OCI-LY3 (cell line): ENCODE measurements around the gene PXDN.

Source experiments
- H2AFZ ChIP-seq: fragments of 200-600, 300-600 bp; shearing (Covaris generic); 2 replicates; pipeline ENCODE4 v1.6.0; 2014; ENCODE audit warnings: antibody characterized with exemption, low read depth, low read length
- H3K27ac ChIP-seq: fragments of 200-600, 300-600 bp; sonication (generic); 2 replicates; pipeline ENCODE4 v1.5.1; 2014; ENCODE audit warnings: mild to moderate bottlenecking, low read length, moderate library complexity, mixed read lengths
- H3K27me3 ChIP-seq: fragments of 200-600, 300-600 bp; sonication (generic); 2 replicates; pipeline ENCODE4 v1.6.1; 2014; ENCODE audit warnings: low read depth, low read length, mixed read lengths
- H3K36me3 ChIP-seq: fragments of 200-600, 300-600 bp; sonication (generic); replicated peaks from 2 replicates; pipeline ENCODE3; 2014; ENCODE audit warnings: low read depth, low read length, mixed read lengths
- H3K4me1 ChIP-seq: fragments of 300-600, 200-600 bp; sonication (generic); 2 replicates; pipeline ENCODE4 v1.6.1; 2014; ENCODE audit warnings: low read length, mixed read lengths
- H3K4me2 ChIP-seq: fragments of 200-600, 300-600 bp; sonication (generic); 2 replicates; pipeline ENCODE4 v1.6.1; 2014; ENCODE audit warnings: low read length, mixed read lengths
- H3K4me3 ChIP-seq: fragments of 300-600, 200-600 bp; sonication (generic); 2 replicates; pipeline ENCODE4 v1.5.1; 2014; ENCODE audit warnings: antibody characterized with exemption, mild to moderate bottlenecking, low read length, moderate library complexity
- H3K79me2 ChIP-seq: fragments of 300-600, 200-600 bp; shearing (Covaris generic); 2 replicates; pipeline ENCODE4 v1.6.1; 2014; ENCODE audit warnings: mild to moderate bottlenecking, low read length, mixed read lengths
- H3K9ac ChIP-seq: fragments of 300-600, 200-600 bp; shearing (Covaris generic); 2 replicates; pipeline ENCODE4 v1.6.0; 2014; ENCODE audit warnings: mild to moderate bottlenecking, low read length, moderate library complexity
- H3K9me3 ChIP-seq: fragments of 200-600, 300-600 bp; shearing (Covaris generic); 2 replicates; pipeline ENCODE4 v1.6.1; 2014; ENCODE audit warnings: low read length, mixed read lengths; ENCODE audit not compliant: insufficient read depth
- H4K20me1 ChIP-seq: fragments of 200-600, 300-600 bp; sonication (generic); 2 replicates; pipeline ENCODE4 v1.6.1; 2016; ENCODE audit warnings: low read length, mixed read lengths; ENCODE audit not compliant: insufficient read depth
- EZH2phosphoT487 ChIP-seq: fragments of 200-600 bp; shearing (Covaris generic); IDR thresholded peaks from 2 replicates; pipeline ENCODE4 v1.6.1; 2018; ENCODE audit warnings: antibody characterized with exemption, mixed run types, low read depth
- TF ChIP-seq, protein P1 (sequence below): fragments of 200-600, 300-600 bp; sonication (generic); IDR thresholded peaks from 2 replicates; pipeline ENCODE4 v1.5.1; 2014; ENCODE audit warnings: antibody characterized with exemption, low read length, low read depth

The PXDN gene

DNA sequence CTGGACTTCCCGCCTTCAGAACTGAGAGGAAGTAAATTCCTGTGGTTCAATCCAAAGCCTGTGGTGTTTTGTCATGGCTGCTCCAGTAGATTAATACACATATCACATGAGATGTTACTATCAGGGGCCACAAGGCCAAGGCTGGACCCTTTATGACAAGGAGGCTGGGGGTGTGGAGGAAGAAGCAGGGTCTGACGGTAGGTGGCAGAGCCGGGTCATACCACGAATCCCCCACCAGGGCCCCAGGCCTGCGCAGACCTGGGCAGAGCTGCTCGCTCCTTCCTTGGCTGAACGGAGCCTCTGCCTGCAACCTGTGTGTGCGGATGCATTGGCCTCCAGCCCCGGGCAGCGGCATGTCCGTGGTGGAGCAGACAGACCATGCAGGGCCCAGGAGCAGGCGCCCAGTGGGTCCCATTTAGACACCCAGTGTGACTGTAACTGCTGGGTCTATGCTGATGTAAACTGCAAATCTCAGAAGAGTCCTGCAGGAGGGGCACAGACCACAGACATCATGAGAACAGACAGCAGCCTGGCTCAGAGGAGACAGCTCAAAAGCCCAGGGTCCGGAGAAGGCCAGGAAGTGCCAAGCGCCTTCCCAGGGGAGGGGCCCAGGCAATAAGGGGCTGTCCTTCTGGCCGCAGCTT, 155.2 kb downstream of the PXDN start:
- peak overlapping the region; percentile 22 for H3K4me3 ChIP-seq
- H3K27ac ChIP-seq = peak overlapping the region; percentile 66
- peak overlapping the region; percentile 46 for H3K4me2 ChIP-seq
- peaks cover 59% of the 10 kb centered on the region for H3K4me1 ChIP-seq
- H2AFZ ChIP-seq = no peak overlapping the region
- peak overlapping the region; percentile 64 for H3K9ac ChIP-seq
- no peaks in the 10 kb centered on the region for H3K9me3 ChIP-seq
- H3K27me3 ChIP-seq = no peaks in the 10 kb centered on the region
- H3K79me2 ChIP-seq = no peaks in the 10 kb centered on the region
- H4K20me1 ChIP-seq = no peaks in the 10 kb centered on the region
- TF ChIP-seq, protein P1, sequence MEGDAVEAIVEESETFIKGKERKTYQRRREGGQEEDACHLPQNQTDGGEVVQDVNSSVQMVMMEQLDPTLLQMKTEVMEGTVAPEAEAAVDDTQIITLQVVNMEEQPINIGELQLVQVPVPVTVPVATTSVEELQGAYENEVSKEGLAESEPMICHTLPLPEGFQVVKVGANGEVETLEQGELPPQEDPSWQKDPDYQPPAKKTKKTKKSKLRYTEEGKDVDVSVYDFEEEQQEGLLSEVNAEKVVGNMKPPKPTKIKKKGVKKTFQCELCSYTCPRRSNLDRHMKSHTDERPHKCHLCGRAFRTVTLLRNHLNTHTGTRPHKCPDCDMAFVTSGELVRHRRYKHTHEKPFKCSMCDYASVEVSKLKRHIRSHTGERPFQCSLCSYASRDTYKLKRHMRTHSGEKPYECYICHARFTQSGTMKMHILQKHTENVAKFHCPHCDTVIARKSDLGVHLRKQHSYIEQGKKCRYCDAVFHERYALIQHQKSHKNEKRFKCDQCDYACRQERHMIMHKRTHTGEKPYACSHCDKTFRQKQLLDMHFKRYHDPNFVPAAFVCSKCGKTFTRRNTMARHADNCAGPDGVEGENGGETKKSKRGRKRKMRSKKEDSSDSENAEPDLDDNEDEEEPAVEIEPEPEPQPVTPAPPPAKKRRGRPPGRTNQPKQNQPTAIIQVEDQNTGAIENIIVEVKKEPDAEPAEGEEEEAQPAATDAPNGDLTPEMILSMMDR = peak; percentile 71
- TF ChIP-seq EZH2phosphoT487 = no peak
- H3K36me3 ChIP-seq = no peaks in the 10 kb centered on the region

DNA sequence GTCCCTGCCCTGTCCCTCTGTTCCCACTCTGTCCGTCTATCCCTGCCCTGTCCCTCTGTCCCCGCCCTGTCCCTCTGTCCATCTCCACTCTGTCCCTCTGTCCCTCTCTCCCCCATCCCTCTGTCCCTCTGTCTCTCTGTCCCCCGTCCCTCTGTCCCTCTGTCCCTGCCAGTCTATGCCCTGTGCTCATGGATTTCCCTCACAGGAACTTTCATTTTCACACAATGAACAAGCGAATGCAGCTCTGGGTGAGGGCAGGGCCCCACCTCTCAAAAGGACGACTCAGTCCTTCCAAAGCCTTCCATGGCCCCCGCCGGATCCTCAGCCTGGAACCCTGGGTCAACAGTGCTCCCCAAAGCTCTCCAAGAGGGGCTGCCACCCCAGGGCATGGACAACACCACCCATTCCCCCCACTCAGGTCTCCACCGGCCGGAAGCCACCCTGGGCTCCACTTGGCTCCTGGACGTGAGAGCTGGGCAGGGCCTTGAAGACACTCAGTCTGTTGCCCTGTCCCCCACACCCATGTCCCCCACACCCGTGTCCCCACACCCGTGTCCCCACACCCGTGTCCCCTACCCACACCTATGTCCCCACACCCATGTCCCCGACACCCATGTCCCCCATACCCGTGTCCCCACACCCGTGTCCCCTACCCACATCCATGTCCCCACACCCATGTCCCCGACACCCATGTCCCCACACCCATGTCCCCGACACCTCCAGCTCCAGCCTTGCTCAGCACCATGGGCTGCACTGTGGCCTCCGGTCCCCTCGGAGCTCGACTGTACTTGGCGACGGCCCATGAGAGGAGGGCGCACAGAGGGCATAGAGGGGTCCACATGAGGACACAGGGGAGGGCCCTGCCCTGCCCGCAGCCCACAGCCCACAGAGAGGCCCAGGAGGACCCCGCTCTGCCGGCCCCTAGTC, 156.0 kb downstream of the PXDN start:
- H3K27ac ChIP-seq = peak overlapping the region; percentile 66; the same call in 1 of the 2 replicates
- H3K4me3 ChIP-seq = no peak overlapping the region
- no peaks in the 10 kb centered on the region for H3K27me3 ChIP-seq
- H3K4me1 ChIP-seq = peaks cover 51% of the 10 kb centered on the region
- no peaks in the 10 kb centered on the region for H3K9me3 ChIP-seq
- H4K20me1 ChIP-seq = no peaks in the 10 kb centered on the region
- no peak overlapping the region for H2AFZ ChIP-seq
- no peaks in the 10 kb centered on the region for H3K79me2 ChIP-seq
- no peak overlapping the region for H3K4me2 ChIP-seq
- no peak overlapping the region for H3K9ac ChIP-seq
- H3K36me3 ChIP-seq = no peaks in the 10 kb centered on the region
- TF ChIP-seq, protein P1 = no peak
- TF ChIP-seq EZH2phosphoT487 = no peak

DNA sequence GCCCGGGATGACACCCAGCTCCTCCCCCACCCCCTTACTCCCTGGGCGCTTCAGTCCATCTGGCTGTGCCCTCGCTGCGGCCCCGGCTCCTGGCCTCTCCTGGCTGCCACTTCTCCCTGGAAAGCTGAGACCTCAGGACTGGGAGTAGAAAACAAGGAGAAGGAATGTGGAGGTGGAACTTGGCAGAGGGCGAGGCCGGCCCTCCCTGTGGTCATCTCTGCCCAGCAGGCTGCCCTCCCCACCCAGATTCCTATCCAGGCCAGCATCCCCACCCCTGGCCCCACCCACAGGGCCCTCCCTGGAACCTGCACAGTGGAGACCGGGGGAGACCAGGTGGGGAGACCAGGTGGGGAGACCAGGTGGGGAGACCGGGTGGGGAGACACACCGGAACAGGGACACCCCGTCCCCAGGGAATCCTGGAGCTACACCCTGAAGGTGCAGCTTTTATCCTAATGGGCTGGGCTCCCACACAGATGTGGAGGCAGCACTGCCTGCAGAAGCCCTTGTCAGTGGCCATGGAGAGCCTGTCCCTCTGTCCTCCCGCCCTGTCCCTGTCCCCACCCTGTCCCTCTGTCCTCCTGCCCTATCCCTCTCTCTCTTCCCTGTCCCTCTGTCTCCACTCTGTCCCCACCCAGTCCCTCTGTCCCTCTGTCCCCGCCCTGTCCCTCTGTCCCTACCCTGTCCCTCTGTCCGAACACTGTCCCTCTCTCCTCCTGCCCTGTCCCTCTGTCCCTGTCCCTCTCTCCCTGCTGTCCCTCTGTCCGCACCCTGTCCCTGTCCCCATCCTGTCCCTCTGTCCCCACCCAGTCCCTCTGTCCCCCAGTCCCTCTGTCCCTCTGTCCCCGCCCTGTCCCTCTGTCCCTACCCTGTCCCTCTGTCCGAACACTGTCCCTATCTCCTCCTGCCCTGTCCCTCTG, 157.1 kb downstream of the PXDN start:
- Histone ChIP-seq H3K4me1 (peaks cover 41% of the 10 kb centered on the region), H3K36me3 (no peaks in the 10 kb centered on the region), H3K27ac (no peak overlapping the region), H3K9me3 (no peaks in the 10 kb centered on the region), H3K79me2 (no peaks in the 10 kb centered on the region), H3K9ac (no peak overlapping the region), H3K4me2 (no peak overlapping the region), H2AFZ (no peak overlapping the region), H3K27me3 (no peaks in the 10 kb centered on the region), H3K4me3 (no peak overlapping the region), H4K20me1 (no peaks in the 10 kb centered on the region)
- TF ChIP-seq EZH2phosphoT487 = no peak
- TF ChIP-seq, protein P1 = no peak
